ENCODE measurements around the gene KIF11. TPM values are rescaled to one million over a fixed set of nuclear protein-coding genes. Genes with fewer than 3 reads are reported as not detected.

The KIF11 gene
- total and polyA plus RNA-seq, 9 of the 15 experiments (the other 6 are each of a cell fraction or from before 2014, with no cell fraction given), result 11.3 to 54.4 (median 29.2) TPM

DNA sequence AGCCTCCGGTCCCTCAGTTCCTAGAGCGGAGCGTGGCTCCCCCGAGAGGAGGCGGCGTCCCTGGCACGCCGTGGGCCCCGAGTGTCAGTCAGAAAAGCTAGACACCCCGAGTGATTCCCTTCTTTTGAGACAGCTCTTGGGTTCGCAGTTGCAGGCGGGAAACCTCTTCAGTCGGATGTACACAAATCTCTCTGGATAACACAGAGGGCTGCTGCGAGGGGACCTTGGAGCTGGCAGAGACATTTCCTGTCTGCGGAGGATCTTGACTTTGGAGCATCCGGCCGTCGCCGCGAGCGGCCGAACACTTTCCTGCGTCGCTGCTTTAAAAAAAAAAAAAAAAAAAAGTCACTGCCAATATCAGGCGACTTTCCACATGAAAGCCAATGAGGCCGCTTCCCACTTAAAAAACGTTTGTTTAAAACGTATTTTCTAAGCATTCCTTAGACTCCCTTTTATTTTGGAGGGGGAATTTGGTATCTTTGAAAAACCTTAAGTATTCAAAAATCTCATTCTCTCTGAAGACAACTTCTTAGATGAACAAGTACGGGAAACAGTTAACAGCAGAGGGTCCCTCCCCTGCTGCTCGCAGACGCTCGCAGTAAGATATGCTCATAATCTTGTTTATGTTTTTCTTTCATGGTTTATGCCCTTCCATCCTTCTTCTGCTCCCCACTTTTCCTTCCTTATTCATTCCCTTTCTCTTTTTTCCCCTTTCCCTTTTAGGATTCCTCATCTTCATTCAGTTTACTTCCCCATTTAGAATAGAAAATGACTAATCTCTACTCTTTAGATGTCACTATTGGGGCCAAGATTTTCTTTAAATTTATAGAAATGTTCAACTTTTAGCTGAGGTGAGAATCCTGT lies 106.8 kb downstream of the KIF11 start (continued):
- TF ChIP-seq MGA (IDR thresholded peaks at IDR 0.05), result peak; percentile 38
- TF ChIP-seq POLR2H (tag; IDR thresholded peaks at IDR 0.05; ENCODE audit: low read depth), result peak; percentile 60
- no peak; the same call in 1 of the 2 replicates for TF ChIP-seq BRD4 (IDR thresholded peaks at IDR 0.05)
- TF ChIP-seq PML (IDR thresholded peaks at IDR 0.05; ENCODE audit: low read length), result no peak
- no peak for TF ChIP-seq ZKSCAN1 (IDR thresholded peaks at IDR 0.05; ENCODE audit: low read depth, low read length)
- no peak for TF ChIP-seq ZNF696 (CRISPR knock-in tag; conservative IDR thresholded peaks at IDR 0.05)
- no peak for TF ChIP-seq ZNF121 (CRISPR knock-in tag; conservative IDR thresholded peaks at IDR 0.05)
- TF ChIP-seq ATF3 (IDR thresholded peaks at IDR 0.05), result no peak
- TF ChIP-seq ATF3 (CRISPR knock-in tag; conservative IDR thresholded peaks at IDR 0.05), result no peak
- TF ChIP-seq MXI1 (IDR thresholded peaks at IDR 0.05; ENCODE audit: low read depth, low read length), result no peak
- TF ChIP-seq NFE2 (IDR thresholded peaks at IDR 0.05; ENCODE audit: low read depth), result no peak
- peak; percentile 32; the same call in 1 of the 2 replicates for TF ChIP-seq PHF8 (IDR thresholded peaks at IDR 0.05; ENCODE audit: borderline replicate concordance, low read length)
- TF ChIP-seq, protein P1, sequence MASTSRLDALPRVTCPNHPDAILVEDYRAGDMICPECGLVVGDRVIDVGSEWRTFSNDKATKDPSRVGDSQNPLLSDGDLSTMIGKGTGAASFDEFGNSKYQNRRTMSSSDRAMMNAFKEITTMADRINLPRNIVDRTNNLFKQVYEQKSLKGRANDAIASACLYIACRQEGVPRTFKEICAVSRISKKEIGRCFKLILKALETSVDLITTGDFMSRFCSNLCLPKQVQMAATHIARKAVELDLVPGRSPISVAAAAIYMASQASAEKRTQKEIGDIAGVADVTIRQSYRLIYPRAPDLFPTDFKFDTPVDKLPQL (IDR thresholded peaks at IDR 0.05; ENCODE audit: extremely low read depth, insufficient read length), result no peak
- TF ChIP-seq SRF (CRISPR knock-in tag; IDR thresholded peaks at IDR 0.05), result no peak
- no peak for TF ChIP-seq ZNF212 (CRISPR knock-in tag; IDR thresholded peaks at IDR 0.05)

Measured in K562 (cell line).